Spleen (tissue), 13 donors: Measurements from ENCODE around the gene ST13. TPM values are rescaled to one million over a fixed set of nuclear protein-coding genes. Genes with fewer than 3 reads are reported as not detected.

ENCODE experiments used
- DNase-seq: peaks from one replicate; pipeline ENCODE4 v3.0.0-alpha.2; 2020
- H3K27ac ChIP-seq, 8 donors: fragments of 200-600 bp; sonication (generic) in 7 of 8; 1 replicate in 4 of 8; 2 replicates in 4 of 8; pipeline versions ENCODE4 v1.5.0 to v1.8.0; 2016 to 2021; ENCODE audit warnings: inconsistent platforms in 4 of 8, mild to moderate bottlenecking in 4 of 8, moderate library complexity in 1 of 8
- H3K27me3 ChIP-seq, 7 donors: fragments of 200-600 bp; sonication (generic) in 6 of 7; replicated peaks in 1 of 7; 1 replicate in 4 of 7; 2 replicates in 3 of 7; pipeline versions ENCODE4 v1.5.0 to v1.8.0; 2016 to 2021; ENCODE audit warnings: inconsistent platforms in 3 of 7, mild to moderate bottlenecking in 1 of 7
- H3K36me3 ChIP-seq, 6 donors: fragments of 200-600 bp; sonication (generic) in 5 of 6; 1 replicate in 4 of 6; 2 replicates in 2 of 6; pipeline versions ENCODE4 v1.5.0 to v1.8.0; 2016 to 2021; ENCODE audit warnings: inconsistent platforms in 2 of 6
- H3K4me1 ChIP-seq, 6 donors: fragments of 200-600 bp; sonication (generic) in 5 of 6; 1 replicate in 3 of 6; 2 replicates in 3 of 6; pipeline versions ENCODE4 v1.5.0 to v1.8.0; 2016 to 2021; ENCODE audit warnings: inconsistent platforms in 3 of 6
- H3K4me3 ChIP-seq, 8 donors: fragments of 200-600 bp; sonication (generic) in 7 of 8; 1 replicate in 4 of 8; 2 replicates in 4 of 8; pipeline versions ENCODE4 v1.5.0 to v1.8.0; 2016 to 2021; ENCODE audit warnings: inconsistent platforms in 4 of 8, mild to moderate bottlenecking in 4 of 8, moderate library complexity in 2 of 8
- H3K9me3 ChIP-seq, 8 donors: fragments of 200-600 bp; sonication (generic) in 7 of 8; 1 replicate in 4 of 8; 2 replicates in 4 of 8; pipeline versions ENCODE4 v1.5.0 to v1.8.0; 2016 to 2021; ENCODE audit warnings: inconsistent platforms in 4 of 8
- POLR2A ChIP-seq, 3 donors: fragments of 450-650 bp; IDR thresholded peaks; one replicate each; pipeline ENCODE4 v1.5.1; 2017; ENCODE audit warnings: antibody characterized with exemption in 3 of 3, mild to moderate bottlenecking in 1 of 3
- POLR2AphosphoS5 ChIP-seq, 3 donors: sonication (generic); formaldehyde crosslinking; IDR thresholded peaks; one replicate each; pipeline ENCODE4 v1.5.1; 2017; ENCODE audit warnings: antibody characterized with exemption in 3 of 3
- WGBS, 5 donors: extraction: QIAGEN DNeasy Blood & Tissue Kit in 3 of 5; methylation state at CpG; one replicate each; pipeline versions ENCODE4 v1.1.5 to v1.1.7; 2013 to 2018; 5-methylcytosine and 5-hydroxymethylcytosine counted together
- intact Hi-C: fragments of 100-400 bp; cut with DNase I; formaldehyde crosslinking; loops from one replicate; pipeline ENCODE4 v1.15.0; 2023; ENCODE audit warnings: low total_unique reads
- long read RNA-seq, 2 donors: transcript quantifications; one replicate each; lab custom pipeline, GENCODE V29; 2026
- polyA plus RNA-seq, 3 donors: library from polyadenylated mRNA; stranded (reverse); fragments of 200-250 nt; gene quantifications; one replicate each; pipeline ENCODE4 v1.2.1, GENCODE V29; 2013
- total RNA-seq, 7 donors: library from RNA; depleted of rRNA in 3 of 7; stranded (reverse); fragments of >200 nt in 3 of 7; fragmentation: NEBNext Ultra II Directional in 4 of 7; extraction: Animal tissue kit (Norgen Biotek cat#: 25700) in 4 of 7; gene quantifications; one replicate each; pipeline versions ENCODE4 v1.1.0 to v1.2.1, GENCODE V29; 2016 to 2021
- TF ChIP-seq, protein P1 (sequence below), 11 experiments: fragments of 200-600 bp in 7 of 11; fragments of 450-650 bp in 4 of 11; sonication (generic) in 4 of 11; IDR thresholded peaks in 8 of 11; conservative IDR thresholded peaks in 3 of 11; 1 replicate in 7 of 11; 2 replicates in 4 of 11; pipeline versions ENCODE4 v1.4.0 to v1.8.0; 2016 to 2021; ENCODE audit warnings: antibody characterized with exemption in 11 of 11, inconsistent platforms in 4 of 11, mild to moderate bottlenecking in 1 of 11
- donor health status: healthy with polysubstance abuse.
- donor health status: DM: no; HTN: no; CAD: no; lungs with moderate emphysema.
- donor health status: DM: no; HTN: no; CAD: no.
- donor health status: Bipolar disorder and iron deficiency.
- donor health status: healthy.
- donor health status: DM: no; HTN: no; CAD: no.
- donor health status: DM: yes; HTN: yes; CAD: no.

Gene ST13
- 100 to 1,000 TPM in 6 of 7 donors, 10 to 100 TPM in 1; 98.3 to 162 (median 122) TPM for total RNA-seq
- polyA plus RNA-seq: 10 to 100 TPM; 56.2 to 86.9 (median 77.1) TPM
- long read RNA-seq, donor 1, transcript ST13-201 (12 exons, 3,595 nt): major isoform, 74 of 118 reads
- long read RNA-seq, donor 1, partial matches to known transcripts: 44 of 118 reads
- long read RNA-seq, donor 1, other reads (novel, unspliced or antisense): 0 of 118 reads
- long read RNA-seq, donor 2, transcript ST13-201 (12 exons, 3,595 nt): major isoform, 55 of 99 reads
- long read RNA-seq, donor 2, partial matches to known transcripts: 44 of 99 reads
- long read RNA-seq, donor 2, other reads (novel, unspliced or antisense): 0 of 99 reads

DNA sequence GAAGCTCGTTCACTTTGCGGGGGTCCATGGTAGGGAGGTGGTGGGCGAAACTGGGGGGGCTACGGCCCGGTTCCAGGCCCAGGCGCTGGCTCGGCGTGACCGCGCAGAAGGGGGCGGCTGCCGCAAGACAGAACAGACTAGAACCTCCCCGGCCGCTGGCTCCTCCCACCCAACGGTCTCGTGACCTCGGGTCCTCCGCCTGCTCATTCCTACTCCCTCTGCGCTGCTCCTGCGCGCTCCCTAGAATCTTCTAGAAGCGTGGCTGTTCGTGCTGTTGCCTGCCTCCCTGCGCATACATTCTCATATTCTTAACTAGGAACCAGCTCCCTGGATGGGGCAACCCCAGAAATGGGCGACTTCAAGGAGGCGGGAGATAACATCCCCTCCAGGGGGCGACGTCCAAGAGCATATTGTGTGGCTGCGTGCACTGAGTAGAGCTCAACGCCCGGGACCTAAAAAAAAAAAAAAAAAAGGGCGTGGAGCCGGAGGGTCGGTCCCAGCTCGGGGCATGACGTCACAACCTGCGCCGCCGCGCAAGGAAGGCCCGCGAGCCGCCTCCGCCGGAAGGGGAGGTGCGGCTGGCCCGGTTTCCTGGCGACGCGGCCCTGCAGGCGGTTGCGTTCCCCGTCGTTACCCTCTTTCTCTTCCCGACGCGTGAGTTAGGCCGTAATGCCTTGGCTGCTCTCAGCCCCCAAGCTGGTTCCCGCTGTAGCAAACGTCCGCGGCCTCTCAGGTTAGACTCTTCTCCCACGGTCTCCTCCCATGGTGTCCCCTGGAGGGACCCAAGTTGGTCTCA, at the start of gene ST13, which contains the start of gene XPNPEP3:
Gene ST13, minus strand, starts transcription at position 127 of the 796 bp plus-strand sequence. Its CDS starts 99 bp downstream, at position 28.
Gene XPNPEP3, plus strand, starts transcription at position 636 of the 796 bp plus-strand sequence. Its CDS starts 34 bp downstream, at position 670.
- intact Hi-C loops: no loop called here

DNA sequence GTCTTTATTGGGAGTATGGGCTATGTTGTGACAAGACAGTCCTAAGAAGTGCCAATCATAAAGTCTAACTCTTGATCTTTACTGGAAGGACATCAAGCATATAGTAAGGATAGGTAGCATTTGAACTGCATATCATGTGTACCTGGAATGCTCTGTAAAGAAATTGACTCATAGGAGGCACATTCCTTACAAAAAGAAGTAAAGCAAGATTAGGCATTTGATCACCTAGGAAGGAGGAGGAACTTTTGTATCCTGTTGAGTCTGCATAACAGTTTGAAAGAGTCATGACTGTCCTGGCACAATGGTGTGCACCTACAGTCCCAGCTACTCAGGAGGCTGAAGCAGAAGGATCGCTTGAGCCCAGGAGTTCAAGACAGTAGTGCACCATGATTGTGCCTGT, 47.7 kb upstream of the ST13 start:
- Histone ChIP-seq H3K27me3 (no peaks in the 10 kb centered on the region), H3K36me3 (peaks cover 0 to 58% (median 12%) of the 10 kb centered on the region in 6 donors), H3K9me3 (no peaks in the 10 kb centered on the region), H3K27ac (no peak overlapping the region), H3K4me3 (no peak overlapping the region), H3K4me1 (peaks cover 0 to 3% (median under 1%) of the 10 kb centered on the region in 6 donors)
- no peak for DNase-seq
- 91 to 100% (median 100%) methylated on average over 1 of the region's 1 CpG for WGBS, 5 donors
- TF ChIP-seq, protein P1, sequence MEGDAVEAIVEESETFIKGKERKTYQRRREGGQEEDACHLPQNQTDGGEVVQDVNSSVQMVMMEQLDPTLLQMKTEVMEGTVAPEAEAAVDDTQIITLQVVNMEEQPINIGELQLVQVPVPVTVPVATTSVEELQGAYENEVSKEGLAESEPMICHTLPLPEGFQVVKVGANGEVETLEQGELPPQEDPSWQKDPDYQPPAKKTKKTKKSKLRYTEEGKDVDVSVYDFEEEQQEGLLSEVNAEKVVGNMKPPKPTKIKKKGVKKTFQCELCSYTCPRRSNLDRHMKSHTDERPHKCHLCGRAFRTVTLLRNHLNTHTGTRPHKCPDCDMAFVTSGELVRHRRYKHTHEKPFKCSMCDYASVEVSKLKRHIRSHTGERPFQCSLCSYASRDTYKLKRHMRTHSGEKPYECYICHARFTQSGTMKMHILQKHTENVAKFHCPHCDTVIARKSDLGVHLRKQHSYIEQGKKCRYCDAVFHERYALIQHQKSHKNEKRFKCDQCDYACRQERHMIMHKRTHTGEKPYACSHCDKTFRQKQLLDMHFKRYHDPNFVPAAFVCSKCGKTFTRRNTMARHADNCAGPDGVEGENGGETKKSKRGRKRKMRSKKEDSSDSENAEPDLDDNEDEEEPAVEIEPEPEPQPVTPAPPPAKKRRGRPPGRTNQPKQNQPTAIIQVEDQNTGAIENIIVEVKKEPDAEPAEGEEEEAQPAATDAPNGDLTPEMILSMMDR (IDR thresholded peaks at IDR 0.05 in 8 of 11, conservative IDR thresholded peaks at IDR 0.05 in 3 of 11): no peak
- TF ChIP-seq POLR2A (IDR thresholded peaks at IDR 0.05) (no peak), POLR2AphosphoS5 (IDR thresholded peaks at IDR 0.05) (no peak)
- intact Hi-C loops: no loop called here

More for the DNA sequence above, at the start of gene ST13, which contains the start of gene XPNPEP3:
- TF ChIP-seq POLR2AphosphoS5 (IDR thresholded peaks at IDR 0.05) (peak; percentile 87 to 94 (median 90)), POLR2A (IDR thresholded peaks at IDR 0.05) (peak in 1 of 3 donors; percentile 50)
- TF ChIP-seq, protein P1 (IDR thresholded peaks at IDR 0.05 in 8 of 11, conservative IDR thresholded peaks at IDR 0.05 in 3 of 11): peak in 8 of 11 experiments; percentile 22 to 61 (median 40)
- peak; percentile 99 for DNase-seq
- peaks cover 0 to 17% (median 0%) of the 10 kb centered on the region in 6 donors for H3K36me3 ChIP-seq
- H3K27me3 ChIP-seq: no peaks in the 10 kb centered on the region
- peak within 1 kb of the TSS; percentile 93 to 100 (median 97) for H3K27ac ChIP-seq
- 0 to 1% (median 1%) methylated on average over 38 to 63 of the region's 63 CpGs for WGBS, 5 donors
- H3K4me1 ChIP-seq: peaks cover 38 to 77% (median 62%) of the 10 kb centered on the region in 6 donors
- H3K9me3 ChIP-seq: no peaks in the 10 kb centered on the region
- peak within 1 kb of the TSS; percentile 74 to 93 (median 85) for H3K4me3 ChIP-seq

DNA sequence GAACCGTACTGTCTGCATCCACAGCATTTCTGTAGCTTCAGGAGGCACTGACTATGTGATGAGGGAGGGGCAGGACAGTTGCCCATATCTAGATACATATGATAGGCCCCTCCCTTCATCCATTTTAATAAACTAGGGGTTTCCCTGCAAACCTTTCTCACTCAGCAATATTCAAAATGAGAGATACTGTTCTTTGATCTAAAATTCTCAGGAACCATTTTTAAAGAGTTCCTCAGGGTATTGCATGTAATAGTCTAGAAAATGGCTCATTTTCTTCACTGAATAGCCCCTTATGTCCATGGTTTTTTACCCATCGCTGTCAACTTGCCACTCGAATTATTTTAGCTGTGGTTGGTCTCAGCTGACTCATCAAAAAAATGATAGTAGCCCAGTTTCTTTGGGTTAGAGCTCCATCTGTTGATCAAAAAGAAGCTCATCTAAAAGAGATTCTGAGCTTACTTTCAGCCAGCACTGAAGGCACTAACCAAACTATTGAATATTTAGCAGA, 42.5 kb upstream of the ST13 start:
- H3K4me3 ChIP-seq: no peak overlapping the region
- H3K9me3 ChIP-seq: no peaks in the 10 kb centered on the region
- H3K27me3 ChIP-seq: no peaks in the 10 kb centered on the region
- TF ChIP-seq POLR2A (IDR thresholded peaks at IDR 0.05): no peak
- TF ChIP-seq POLR2AphosphoS5 (IDR thresholded peaks at IDR 0.05): no peak
- TF ChIP-seq, protein P1 (IDR thresholded peaks at IDR 0.05 in 8 of 11, conservative IDR thresholded peaks at IDR 0.05 in 3 of 11): peak in 6 of 11 experiments; percentile 13 to 58 (median 41)
- H3K36me3 ChIP-seq: peaks cover 0 to 35% (median 6%) of the 10 kb centered on the region in 6 donors
- peaks cover 0 to 9% (median 2%) of the 10 kb centered on the region in 6 donors for H3K4me1 ChIP-seq
- 26 to 33% (median 31%) methylated on average over 3 of the region's 3 CpGs for whole genome bisulfite sequencing, 5 donors
- no peak for DNase-seq
- no peak overlapping the region for H3K27ac ChIP-seq
- intact Hi-C loops: no loop called here
